Measurements from ENCODE around the gene PSME1.

The PSME1 gene

GRCh38 chr14:24182110-24182882 lies 46.3 kb downstream of the PSME1 start:
- Histone ChIP-seq H2AFZ (ENCODE audit: low read depth, low read length, severe bottlenecking) (no peak overlapping the region), H3K27me3 (ENCODE audit: low read length) (no peaks in the 10 kb centered on the region), H3K27ac (ENCODE audit: low read depth, low read length) (no peak overlapping the region), H3K9me3 (ENCODE audit: insufficient read depth, low read length) (no peaks in the 10 kb centered on the region), H3K79me2 (ENCODE audit: insufficient read depth, low read length) (no peaks in the 10 kb centered on the region), H3K4me2 (ENCODE audit: low read depth, low read length, poor library complexity, severe bottlenecking) (no peak overlapping the region), H3K9me2 (replicated peaks; ENCODE audit: insufficient read depth, low read length) (no peaks in the 10 kb centered on the region), H3K36me3 (ENCODE audit: low read length) (no peaks in the 10 kb centered on the region), H3K4me3 (ENCODE audit: insufficient read depth, low read length, poor library complexity, severe bottlenecking) (no peak overlapping the region), H3K9ac (ENCODE audit: low read length) (no peak overlapping the region), H3F3A (ENCODE audit: insufficient read depth) (no peaks in the 10 kb centered on the region), H4K20me1 (ENCODE audit: low read depth, low read length) (no peaks in the 10 kb centered on the region)
- TF ChIP-seq CTCF (IDR thresholded peaks at IDR 0.05; ENCODE audit: insufficient read depth, low read length, poor library complexity, severe bottlenecking) (no peak), EZH2phosphoT487 (conservative IDR thresholded peaks at IDR 0.05; ENCODE audit: low read length) (no peak)

GRCh38 chr14:24183014-24183481 lies 47.1 kb downstream of the PSME1 start:
- H3K9me3 ChIP-seq (ENCODE audit: insufficient read depth, low read length), result no peaks in the 10 kb centered on the region
- H3K36me3 ChIP-seq (ENCODE audit: low read length), result no peaks in the 10 kb centered on the region
- H2AFZ ChIP-seq (ENCODE audit: low read depth, low read length, severe bottlenecking), result no peak overlapping the region
- no peak overlapping the region for H3K27ac ChIP-seq (ENCODE audit: low read depth, low read length)
- no peaks in the 10 kb centered on the region for H3F3A ChIP-seq (ENCODE audit: insufficient read depth)
- no peaks in the 10 kb centered on the region for H3K27me3 ChIP-seq (ENCODE audit: low read length)
- H3K4me3 ChIP-seq (ENCODE audit: insufficient read depth, low read length, poor library complexity, severe bottlenecking), result no peak overlapping the region
- TF ChIP-seq CTCF (IDR thresholded peaks at IDR 0.05; ENCODE audit: insufficient read depth, low read length, poor library complexity, severe bottlenecking) (no peak), EZH2phosphoT487 (conservative IDR thresholded peaks at IDR 0.05; ENCODE audit: low read length) (no peak)
- H3K9me2 ChIP-seq (replicated peaks; ENCODE audit: insufficient read depth, low read length), result no peaks in the 10 kb centered on the region
- no peak overlapping the region for H3K4me2 ChIP-seq (ENCODE audit: low read depth, low read length, poor library complexity, severe bottlenecking)
- H3K79me2 ChIP-seq (ENCODE audit: insufficient read depth, low read length), result no peaks in the 10 kb centered on the region
- no peak overlapping the region for H3K9ac ChIP-seq (ENCODE audit: low read length)
- H4K20me1 ChIP-seq (ENCODE audit: low read depth, low read length), result no peaks in the 10 kb centered on the region

- Histone ChIP-seq H3K27me3 (ENCODE audit: low read length) (no peaks in the 10 kb centered on the region), H3K9me2 (replicated peaks; ENCODE audit: insufficient read depth, low read length) (no peaks in the 10 kb centered on the region), H2AFZ (ENCODE audit: low read depth, low read length, severe bottlenecking) (no peak overlapping the region)
Measured at GRCh38 chr14:24184104-24184970, 48.3 kb downstream of the PSME1 start.

More at GRCh38 chr14:24184104-24184970, 48.3 kb downstream of the PSME1 start:
- Histone ChIP-seq H3K4me3 (ENCODE audit: insufficient read depth, low read length, poor library complexity, severe bottlenecking) (no peak overlapping the region), H3K9me3 (ENCODE audit: insufficient read depth, low read length) (no peaks in the 10 kb centered on the region), H4K20me1 (ENCODE audit: low read depth, low read length) (no peaks in the 10 kb centered on the region), H3K79me2 (ENCODE audit: insufficient read depth, low read length) (no peaks in the 10 kb centered on the region), H3K9ac (ENCODE audit: low read length) (no peak overlapping the region), H3K36me3 (ENCODE audit: low read length) (no peaks in the 10 kb centered on the region), H3K27ac (ENCODE audit: low read depth, low read length) (no peak overlapping the region), H3F3A (ENCODE audit: insufficient read depth) (peaks cover 6% of the 10 kb centered on the region), H3K4me2 (ENCODE audit: low read depth, low read length, poor library complexity, severe bottlenecking) (no peak overlapping the region)
- TF ChIP-seq EZH2phosphoT487 (conservative IDR thresholded peaks at IDR 0.05; ENCODE audit: low read length) (no peak), CTCF (IDR thresholded peaks at IDR 0.05; ENCODE audit: insufficient read depth, low read length, poor library complexity, severe bottlenecking) (no peak)

Data from SU-DHL-6 (cell line).